Measurements from ENCODE around the gene NR1H3.

NR1H3 gene

GRCh38 chr11:47269002-47269828, 11.4 kb downstream of the NR1H3 start:
- in situ Hi-C loops (cut with MboI; ENCODE audit: low sequenced_read_pairs), result no loop called here

- in situ Hi-C loops (cut with MboI; ENCODE audit: low sequenced_read_pairs), result no loop called here
These were observed 12.1 kb downstream of the NR1H3 start, which contains the start of gene MADD for GRCh38 chr11:47269829-47270305. Gene MADD (plus strand): TSS chr11:47270133.

- in situ Hi-C loops (cut with MboI; ENCODE audit: low sequenced_read_pairs), result no loop called here
These were observed 12.8 kb downstream of the NR1H3 start for GRCh38 chr11:47270331-47271271.

- in situ Hi-C loops (cut with MboI; ENCODE audit: low sequenced_read_pairs), result no loop called here
These were observed 13.5 kb downstream of the NR1H3 start for GRCh38 chr11:47271328-47271727.

- in situ Hi-C loops (cut with MboI; ENCODE audit: low sequenced_read_pairs), result no loop called here
These were observed 14.3 kb downstream of the NR1H3 start for GRCh38 chr11:47271961-47272661.

- in situ Hi-C loops (cut with MboI; ENCODE audit: low sequenced_read_pairs), result no loop called here
These were observed 14.9 kb downstream of the NR1H3 start for GRCh38 chr11:47272706-47273105.

GRCh38 chr11:47274495-47275235, 16.9 kb downstream of the NR1H3 start:
- in situ Hi-C loops (cut with MboI; ENCODE audit: low sequenced_read_pairs), result no loop called here

GRCh38 chr11:47276923-47277322, 19.1 kb downstream of the NR1H3 start:
- in situ Hi-C loops (cut with MboI; ENCODE audit: low sequenced_read_pairs), result no loop called here

- in situ Hi-C loops (cut with MboI; ENCODE audit: low sequenced_read_pairs), result no loop called here
These were observed 20.3 kb downstream of the NR1H3 start for GRCh38 chr11:47278058-47278457.

GRCh38 chr11:47278769-47279168, 21.0 kb downstream of the NR1H3 start:
- in situ Hi-C loops (cut with MboI; ENCODE audit: low sequenced_read_pairs), result no loop called here

GRCh38 chr11:47280099-47280498, 22.3 kb downstream of the NR1H3 start:
- in situ Hi-C loops (cut with MboI; ENCODE audit: low sequenced_read_pairs), result no loop called here

- in situ Hi-C loops (cut with MboI; ENCODE audit: low sequenced_read_pairs), result no loop called here
These were observed 23.1 kb downstream of the NR1H3 start for GRCh38 chr11:47280860-47281259.

GRCh38 chr11:47282462-47282861, 24.7 kb downstream of the NR1H3 start:
- in situ Hi-C loops (cut with MboI; ENCODE audit: low sequenced_read_pairs), result no loop called here

- in situ Hi-C loops (cut with MboI; ENCODE audit: low sequenced_read_pairs), result no loop called here
These were observed 26.4 kb downstream of the NR1H3 start for GRCh38 chr11:47284151-47284550.

- in situ Hi-C loops (cut with MboI; ENCODE audit: low sequenced_read_pairs), result no loop called here
These were observed 28.4 kb downstream of the NR1H3 start for GRCh38 chr11:47285969-47286770.

- in situ Hi-C loops (cut with MboI; ENCODE audit: low sequenced_read_pairs), result no loop called here
These were observed 30.3 kb downstream of the NR1H3 start for GRCh38 chr11:47288066-47288465.

GRCh38 chr11:47289856-47290255, 32.1 kb downstream of the NR1H3 start:
- in situ Hi-C loops (cut with MboI; ENCODE audit: low sequenced_read_pairs), result no loop called here

- in situ Hi-C loops (cut with MboI; ENCODE audit: low sequenced_read_pairs), result no loop called here
These were observed 37.6 kb downstream of the NR1H3 start for GRCh38 chr11:47295385-47295784.

- in situ Hi-C loops (cut with MboI; ENCODE audit: low sequenced_read_pairs), result no loop called here
These were observed 38.2 kb downstream of the NR1H3 start for GRCh38 chr11:47296045-47296444.

Measured in HL-60/S4 (cell line).